HuH-7 (cell line): ENCODE results near the gene TBC1D17.

Experiments used
- DNase-seq: peaks from one replicate; pipeline ENCODE4 v3.0.0; 2011; ENCODE audit warnings: low spot score

TBC1D17 gene

GRCh38 chr19:49848938-49849337 is 28.6 kb upstream of the TBC1D17 start:
- no peak for DNase-seq

GRCh38 chr19:49849433-49850220 is 27.9 kb upstream of the TBC1D17 start:
- no peak for DNase-seq

GRCh38 chr19:49850221-49850486 is 27.3 kb upstream of the TBC1D17 start:
- no peak for DNase-seq

GRCh38 chr19:49850487-49851342 is 26.8 kb upstream of the TBC1D17 start, which contains the start of gene PTOV1:
Gene PTOV1 (plus strand): TSS chr19:49851159.
- peak; percentile 97 for DNase-seq

- DNase-seq = no peak
These were observed 25.8 kb upstream of the TBC1D17 start for GRCh38 chr19:49851456-49852259.

GRCh38 chr19:49852631-49853126 is 24.8 kb upstream of the TBC1D17 start:
- DNase-seq = no peak

GRCh38 chr19:49853852-49854377 is 23.6 kb upstream of the TBC1D17 start:
- no peak for DNase-seq

GRCh38 chr19:49854378-49855263 is 22.9 kb upstream of the TBC1D17 start:
- DNase-seq = no peak

GRCh38 chr19:49855277-49855675 is 22.2 kb upstream of the TBC1D17 start:
- no peak for DNase-seq

GRCh38 chr19:49855676-49856573 is 21.6 kb upstream of the TBC1D17 start:
- no peak for DNase-seq

GRCh38 chr19:49856574-49857021 is 20.9 kb upstream of the TBC1D17 start:
- no peak for DNase-seq

GRCh38 chr19:49857061-49857837 is 20.3 kb upstream of the TBC1D17 start:
- no peak for DNase-seq

GRCh38 chr19:49857838-49858087 is 19.7 kb upstream of the TBC1D17 start:
- no peak for DNase-seq

- DNase-seq = no peak
These were observed 19.2 kb upstream of the TBC1D17 start for GRCh38 chr19:49858088-49858985.

GRCh38 chr19:49859682-49860335 is 17.7 kb upstream of the TBC1D17 start:
- no peak for DNase-seq

GRCh38 chr19:49860336-49861102 is 17.0 kb upstream of the TBC1D17 start:
- no peak for DNase-seq

GRCh38 chr19:49861107-49861506 is 16.4 kb upstream of the TBC1D17 start:
- DNase-seq = no peak
